Stimulated activated CD8-positive, alpha-beta memory T cell treated with anti-CD3 and anti-CD28 coated beads, Interleukin-2, amount 100 ng/mL, for 1 hour (primary cell): Measurements from ENCODE around the gene SLC15A3.

Experiments used
- DNase-seq, 2 donors: peaks; one replicate each; pipeline ENCODE4 v3.0.0-alpha.2; 2020; ENCODE audit warnings: low read depth in 2 of 2

Gene SLC15A3

GRCh38 chr11:60951904-60952741 is at the start of gene SLC15A3:
TSS of gene SLC15A3 (minus strand) at chr11:60952176. CDS start at chr11:60951551, 625 bp downstream.
- no peak for DNase-seq

- no peak for DNase-seq
These were observed 48.5 kb upstream of the SLC15A3 start for GRCh38 chr11:61000426-61000825.

- DNase-seq = no peak
These were observed 44.6 kb upstream of the SLC15A3 start for GRCh38 chr11:60996381-60997138.

GRCh38 chr11:60995798-60996197 is 43.8 kb upstream of the SLC15A3 start:
- DNase-seq = no peak

- no peak for DNase-seq
These were observed 42.6 kb upstream of the SLC15A3 start for GRCh38 chr11:60994541-60995080.

GRCh38 chr11:60993615-60994014 is 41.6 kb upstream of the SLC15A3 start:
- no peak for DNase-seq

- DNase-seq = no peak
These were observed 41.0 kb upstream of the SLC15A3 start for GRCh38 chr11:60992842-60993409.

- DNase-seq = no peak
These were observed 39.5 kb upstream of the SLC15A3 start for GRCh38 chr11:60991457-60991856.

- DNase-seq = no peak
These were observed 37.2 kb upstream of the SLC15A3 start for GRCh38 chr11:60989093-60989650.

GRCh38 chr11:60988658-60989057 is 36.7 kb upstream of the SLC15A3 start:
- no peak for DNase-seq

- DNase-seq = no peak
These were observed 35.8 kb upstream of the SLC15A3 start for GRCh38 chr11:60987577-60988277.

GRCh38 chr11:60985991-60986915 is 34.3 kb upstream of the SLC15A3 start:
- DNase-seq = peak; percentile 66 to 78

GRCh38 chr11:60985501-60985900 is 33.5 kb upstream of the SLC15A3 start:
- no peak for DNase-seq

GRCh38 chr11:60984636-60985035 is 32.7 kb upstream of the SLC15A3 start:
- DNase-seq = no peak

- no peak for DNase-seq
These were observed 32.2 kb upstream of the SLC15A3 start for GRCh38 chr11:60984149-60984548.

GRCh38 chr11:60982184-60982583 is 30.2 kb upstream of the SLC15A3 start:
- no peak for DNase-seq

- DNase-seq = no peak
These were observed 29.5 kb upstream of the SLC15A3 start for GRCh38 chr11:60981515-60981914.

- no peak for DNase-seq
These were observed 26.8 kb upstream of the SLC15A3 start for GRCh38 chr11:60978546-60979380.

GRCh38 chr11:60977836-60978235 is 25.9 kb upstream of the SLC15A3 start:
- DNase-seq = no peak
